Activated naive CD8-positive, alpha-beta T cell treated with anti-CD3 and anti-CD28 coated beads, Interleukin-2, amount 10 ng/mL, durations not matched to agents 7 days and 5 days (primary cell): ENCODE results near the gene MSI1. TPM values are rescaled to one million over a fixed set of nuclear protein-coding genes. Genes with fewer than 3 reads are reported as not detected.

Source experiments
- ATAC-seq: fragments of 150-1000 bp; cut with Tn5 transposase; one replicate; pipeline ENCODE4 v1.10.0; 2021; ENCODE audit warnings: low read depth, moderate library complexity
- POLR2A ChIA-PET: fragments of 350-600 bp; sonication (Branson Sonifier 250); formaldehyde crosslinking; loops from one replicate; lab custom pipeline; 2021; ENCODE audit warnings: antibody characterized with exemption; lab: Charles Lee
- DNase-seq: peaks from one replicate; pipeline ENCODE4 v3.0.0; 2021
- H3K27ac Mint-ChIP-seq: one replicate; pipeline ENCODE4 v1.8.0; 2022; ENCODE audit warnings: mild to moderate bottlenecking, mixed read lengths
- H3K27me3 Mint-ChIP-seq: one replicate; pipeline ENCODE4 v1.8.0; 2022; ENCODE audit warnings: mild to moderate bottlenecking, moderate library complexity, mixed read lengths
- H3K36me3 Mint-ChIP-seq: one replicate; pipeline ENCODE4 v1.8.0; 2021; ENCODE audit warnings: mild to moderate bottlenecking, mixed read lengths
- H3K4me1 Mint-ChIP-seq: one replicate; pipeline ENCODE4 v1.8.0; 2021; ENCODE audit warnings: mixed read lengths
- H3K4me3 Mint-ChIP-seq: one replicate; pipeline ENCODE4 v1.8.0; 2022; ENCODE audit warnings: mild to moderate bottlenecking, moderate library complexity, mixed read lengths
- H3K9me3 Mint-ChIP-seq: one replicate; pipeline ENCODE4 v1.8.0; 2021; ENCODE audit warnings: mixed read lengths
- total RNA-seq, 2 experiments: library from RNA; stranded (reverse); gene quantifications; one replicate each; pipeline ENCODE4 v1.2.3, GENCODE V29; 2021

MSI1 gene
- total RNA-seq, 2 experiments from 2014 or later: not detected

- POLR2A ChIA-PET: interaction anchor here (0.7 to 6.4 kb wide), 8 partner anchors 10 to 219 kb away, joined by 3 to 48 read pairs (median 4); partner anchors contain the start of genes COX6A1, PLA2G1B, RNU4-1 and RNU4-2
- Mint-ChIP-seq H3K27ac (peak overlapping the region; percentile 81), H3K4me3 (peak overlapping the region; percentile 90), H3K9me3 (no peaks in the 10 kb centered on the region), H3K36me3 (no peaks in the 10 kb centered on the region), H3K27me3 (no peaks in the 10 kb centered on the region), H3K4me1 (peaks cover 8% of the 10 kb centered on the region)
- peak; percentile 100 for ATAC-seq
- DNase-seq: peak; percentile 100
Observed at GRCh38 chr12:120317224-120318105, 51.5 kb downstream of the MSI1 start.

GRCh38 chr12:120316798-120317223, 52.2 kb downstream of the MSI1 start:
- Mint-ChIP-seq H3K4me1 (peaks cover 8% of the 10 kb centered on the region), H3K9me3 (no peaks in the 10 kb centered on the region), H3K27me3 (no peaks in the 10 kb centered on the region), H3K4me3 (peak overlapping the region; percentile 90), H3K27ac (peak overlapping the region; percentile 81), H3K36me3 (no peaks in the 10 kb centered on the region)
- POLR2A ChIA-PET: interaction anchor here (0.7 to 6.4 kb wide), 6 partner anchors 10 to 152 kb away, joined by 3 to 48 read pairs (median 6); partner anchors contain the start of genes COX6A1, RNU4-1, RNU4-2 and RPLP0
- ATAC-seq (no peak), DNase-seq (no peak)

- Mint-ChIP-seq H3K9me3 (no peaks in the 10 kb centered on the region), H3K27ac (no peak overlapping the region)
- POLR2A ChIA-PET: interaction anchor here (1.0 to 6.4 kb wide), 2 partner anchors 22 to 113 kb away, joined by 3 to 48 read pairs; partner anchors contain the start of genes RNU4-1, RNU4-2 and RPLP0
Observed at GRCh38 chr12:120314220-120314619, 54.7 kb downstream of the MSI1 start.

DNA sequence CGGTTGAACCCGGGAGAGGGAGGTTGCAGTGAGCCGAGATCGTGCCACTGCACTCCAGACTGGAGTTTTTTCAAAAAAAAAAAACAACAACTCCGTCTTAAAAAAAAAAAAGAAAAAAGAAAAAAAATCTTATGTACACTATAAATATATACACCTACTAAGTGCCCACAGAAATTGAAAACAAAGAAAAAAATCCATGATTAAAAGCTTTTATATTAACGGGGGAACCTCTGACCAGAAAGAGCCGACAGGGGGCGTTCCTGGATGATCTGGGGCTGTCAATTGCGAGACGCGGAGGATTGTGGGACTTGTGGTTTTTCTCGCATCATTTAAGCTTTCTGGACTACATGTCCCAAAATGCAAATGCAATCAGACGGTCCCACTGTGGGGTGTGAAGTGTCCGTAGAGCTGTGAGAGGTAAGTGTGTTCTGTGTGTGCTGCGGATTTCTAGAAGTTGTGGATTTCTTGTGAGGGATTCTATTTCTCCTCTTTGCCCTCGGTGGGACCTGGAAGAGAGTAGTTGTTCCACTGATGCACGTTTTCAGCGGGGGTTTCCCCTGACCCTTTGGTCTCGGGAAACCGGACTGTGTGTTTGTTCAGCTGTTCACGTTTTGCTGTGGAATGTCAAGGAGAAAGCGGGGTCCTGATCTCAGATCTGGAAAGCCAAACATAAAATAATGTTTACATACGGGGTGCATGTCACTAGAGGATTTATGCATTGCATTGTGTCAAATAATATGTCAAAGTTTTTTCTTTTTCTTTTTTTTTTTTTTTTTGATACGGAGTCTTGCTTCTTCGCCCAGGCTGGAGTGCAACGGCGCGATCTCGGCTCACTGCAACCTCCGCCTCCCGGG, 66.8 kb downstream of the MSI1 start, which contains the start of gene SIRT4:
SIRT4 (plus strand) TSS at position 360 of the 854 bp plus-strand sequence. CDS start 1,241 bp downstream, outside the sequence.
- H3K9me3 Mint-ChIP-seq: no peaks in the 10 kb centered on the region
- H3K4me1 Mint-ChIP-seq: peaks cover 4% of the 10 kb centered on the region
- DNase-seq (peak; percentile 76), ATAC-seq (peak; percentile 99)
- H3K27ac Mint-ChIP-seq: peak within 1 kb of the TSS; percentile 92
- peak within 1 kb of the TSS; percentile 95 for H3K4me3 Mint-ChIP-seq
- POLR2A ChIA-PET: interaction anchor here (0.7 to 3.4 kb wide), 10 partner anchors 10 to 412 kb away, joined by 3 to 136 read pairs (median 4); partner anchors contain the start of genes RNU4-1, RNU4-2, RPLP0 and SRSF9
- no peaks in the 10 kb centered on the region for H3K27me3 Mint-ChIP-seq
- H3K36me3 Mint-ChIP-seq: no peaks in the 10 kb centered on the region

More at GRCh38 chr12:120314220-120314619, 54.7 kb downstream of the MSI1 start:
- Mint-ChIP-seq H3K4me3 (no peak overlapping the region), H3K27me3 (no peaks in the 10 kb centered on the region), H3K4me1 (peaks cover 8% of the 10 kb centered on the region), H3K36me3 (no peaks in the 10 kb centered on the region)
- ATAC-seq (no peak), DNase-seq (no peak)

GRCh38 chr12:120292661-120293531, 76.1 kb downstream of the MSI1 start, which contains the start of gene RNU4-1:
TSS of gene RNU4-1 (minus strand) at chr12:120293237.
- Mint-ChIP-seq H3K4me3 (no peak within 1 kb of the TSS), H3K27me3 (no peaks in the 10 kb centered on the region), H3K9me3 (no peaks in the 10 kb centered on the region), H3K36me3 (no peaks in the 10 kb centered on the region), H3K4me1 (peaks cover 5% of the 10 kb centered on the region), H3K27ac (no peak within 1 kb of the TSS)
- POLR2A ChIA-PET: interaction anchor here (0.6 to 4.9 kb wide), 39 partner anchors 7 to 1373 kb away, joined by 3 to 199 read pairs (median 6); partner anchors contain the start of genes BICDL1, COQ5, MLEC and POP5
- DNase-seq (peak; percentile 62), ATAC-seq (peak; percentile 40)

GRCh38 chr12:120292411-120292660, 76.6 kb downstream of the MSI1 start:
- Mint-ChIP-seq H3K9me3 (no peaks in the 10 kb centered on the region), H3K27me3 (no peaks in the 10 kb centered on the region)
- DNase-seq: no peak

More at GRCh38 chr12:120292411-120292660, 76.6 kb downstream of the MSI1 start:
- H3K36me3 Mint-ChIP-seq: no peaks in the 10 kb centered on the region
- ATAC-seq: peak; percentile 2
- H3K4me3 Mint-ChIP-seq: no peak overlapping the region
- peaks cover 5% of the 10 kb centered on the region for H3K4me1 Mint-ChIP-seq
- POLR2A ChIA-PET: interaction anchor here (1.0 to 4.9 kb wide), 33 partner anchors 8 to 1287 kb away, joined by 3 to 199 read pairs (median 11); partner anchors contain the start of genes BICDL1, CIT, COQ5 and MLEC
- no peak overlapping the region for H3K27ac Mint-ChIP-seq

Other genes starting within 250 kb of the MSI1 start
- gene GCN1, start 174.4 kb downstream of the MSI1 start, total RNA-seq: 100 to 1,000 TPM; 101 to 110 TPM
- gene RPLP0, start 168.1 kb downstream of the MSI1 start, total RNA-seq: 1,000 to 10,000 TPM; 1,639 to 1,688 TPM
- 10 to 100 TPM; 89.0 to 94.7 TPM for gene PXN, start 103.4 kb downstream of the MSI1 start, total RNA-seq
- 1,000 to 10,000 TPM; 4,069 to 4,265 TPM for gene RNU4-2, start 77.3 kb downstream of the MSI1 start, total RNA-seq
- gene RNU4-1, start 75.9 kb downstream of the MSI1 start, total RNA-seq: 1,000 to 10,000 TPM; 1,307 to 1,401 TPM
- 1 to 10 TPM; 1.7 to 2.6 TPM for gene SIRT4, start 66.8 kb downstream of the MSI1 start, total RNA-seq
- not detected for gene PLA2G1B, start 41.4 kb downstream of the MSI1 start, total RNA-seq
- gene COX6A1, start 68.9 kb upstream of the MSI1 start, total RNA-seq: 100 to 1,000 TPM; 248 to 276 TPM
- gene TRIAP1, start 77.2 kb upstream of the MSI1 start, total RNA-seq: 10 to 100 TPM; 23.8 to 24.0 TPM
- 10 to 100 TPM; 26.4 to 31.3 TPM for gene GATC, start 77.3 kb upstream of the MSI1 start, total RNA-seq
- 100 to 1,000 TPM; 164 to 166 TPM for gene SRSF9, start 100.6 kb upstream of the MSI1 start, total RNA-seq
- gene DYNLL1, start 126.9 kb upstream of the MSI1 start, total RNA-seq: 100 to 1,000 TPM; 146 to 153 TPM
- gene COQ5, start 160.0 kb upstream of the MSI1 start, total RNA-seq: 10 to 100 TPM; 24.6 to 25.2 TPM
- gene RNF10, start 165.2 kb upstream of the MSI1 start, total RNA-seq: 100 to 1,000 TPM; 205 to 216 TPM
- gene POP5, start 212.2 kb upstream of the MSI1 start, total RNA-seq: 10 to 100 TPM; 59.4 to 62.3 TPM